ENCODE results near the gene LRRFIP2.
"Not testable (repeated sequence)": the region's sequence is repeated elsewhere in the genome, so short reads cannot be mapped to it uniquely, and the experiment has no call there.

Gene LRRFIP2

GRCh38 chr3:37183976-37184375 is 9.6 kb upstream of the LRRFIP2 start:
- no peak for DNase-seq

- no peak for DNase-seq
These were observed 9.0 kb upstream of the LRRFIP2 start for GRCh38 chr3:37183375-37183831.

DNA sequence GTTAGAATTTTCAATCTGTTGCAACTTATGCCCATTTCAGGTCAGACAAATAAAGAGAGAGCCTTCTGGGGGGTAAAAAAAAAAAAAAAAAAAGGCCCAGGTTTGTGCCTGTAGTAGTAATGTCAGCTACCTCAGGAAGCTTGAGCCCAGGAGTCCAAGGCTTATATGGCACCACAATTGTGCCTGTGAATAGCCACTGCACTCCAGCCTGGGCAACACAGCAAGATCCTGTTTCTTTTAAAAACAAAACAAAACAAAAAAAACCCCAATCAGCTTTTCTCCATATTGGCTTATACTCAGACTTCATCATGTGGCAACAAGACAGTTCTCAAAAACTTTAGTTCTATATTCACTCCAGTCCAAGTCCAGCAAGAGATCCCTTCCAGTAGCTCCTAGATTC is 8.4 kb upstream of the LRRFIP2 start:
- DNase-seq: no peak

DNA sequence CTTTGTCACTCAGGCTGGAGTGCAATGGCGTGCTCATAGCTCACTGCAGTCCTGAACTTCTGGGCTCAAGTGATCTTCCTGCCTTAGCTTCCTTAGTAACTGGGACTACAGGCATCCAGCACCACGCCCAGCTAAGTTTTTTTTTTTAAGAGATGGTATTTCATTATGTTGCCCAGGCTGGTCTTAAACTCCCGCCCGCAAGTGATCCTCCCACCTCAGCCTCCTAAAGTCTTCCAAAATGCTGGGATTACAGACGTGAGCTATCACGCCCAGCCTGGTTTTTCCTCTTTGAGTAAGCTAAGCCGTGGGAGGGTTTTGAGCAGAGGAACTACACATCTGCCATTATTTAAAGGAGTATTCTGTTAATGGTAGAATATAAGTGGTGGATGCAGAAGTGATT is 7.4 kb upstream of the LRRFIP2 start:
- no peak for DNase-seq

GRCh38 chr3:37179144-37179967 is 5.0 kb upstream of the LRRFIP2 start:
- no peak for DNase-seq

- DNase-seq: no peak
These were observed 576 bp downstream of the LRRFIP2 start for GRCh38 chr3:37173806-37174205.

GRCh38 chr3:37171144-37171543 is 3.2 kb downstream of the LRRFIP2 start:
- DNase-seq: peak; percentile 74

DNA sequence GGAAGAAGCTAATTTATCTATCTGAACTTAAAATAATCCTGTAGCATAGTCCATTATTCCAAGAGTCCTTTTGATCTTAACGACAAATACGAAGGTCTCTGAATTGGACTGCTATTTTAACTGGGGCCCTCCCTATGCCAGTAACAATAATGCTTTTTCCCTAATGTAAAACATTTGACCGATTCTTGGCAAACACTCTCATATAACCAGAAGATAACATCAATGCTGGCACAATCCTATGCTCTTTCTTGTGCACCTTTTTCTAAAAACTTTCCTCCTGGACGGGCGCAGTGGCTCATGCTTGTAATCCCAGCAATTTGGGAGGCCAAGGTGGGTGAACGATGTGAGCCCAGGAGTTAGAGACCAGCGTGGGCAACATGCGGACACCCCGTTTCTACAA is 3.9 kb downstream of the LRRFIP2 start:
- DNase-seq: no peak

GRCh38 chr3:37170060-37170459 is 4.3 kb downstream of the LRRFIP2 start:
- DNase-seq: no peak

GRCh38 chr3:37168896-37169295 is 5.5 kb downstream of the LRRFIP2 start:
- no peak for DNase-seq

DNA sequence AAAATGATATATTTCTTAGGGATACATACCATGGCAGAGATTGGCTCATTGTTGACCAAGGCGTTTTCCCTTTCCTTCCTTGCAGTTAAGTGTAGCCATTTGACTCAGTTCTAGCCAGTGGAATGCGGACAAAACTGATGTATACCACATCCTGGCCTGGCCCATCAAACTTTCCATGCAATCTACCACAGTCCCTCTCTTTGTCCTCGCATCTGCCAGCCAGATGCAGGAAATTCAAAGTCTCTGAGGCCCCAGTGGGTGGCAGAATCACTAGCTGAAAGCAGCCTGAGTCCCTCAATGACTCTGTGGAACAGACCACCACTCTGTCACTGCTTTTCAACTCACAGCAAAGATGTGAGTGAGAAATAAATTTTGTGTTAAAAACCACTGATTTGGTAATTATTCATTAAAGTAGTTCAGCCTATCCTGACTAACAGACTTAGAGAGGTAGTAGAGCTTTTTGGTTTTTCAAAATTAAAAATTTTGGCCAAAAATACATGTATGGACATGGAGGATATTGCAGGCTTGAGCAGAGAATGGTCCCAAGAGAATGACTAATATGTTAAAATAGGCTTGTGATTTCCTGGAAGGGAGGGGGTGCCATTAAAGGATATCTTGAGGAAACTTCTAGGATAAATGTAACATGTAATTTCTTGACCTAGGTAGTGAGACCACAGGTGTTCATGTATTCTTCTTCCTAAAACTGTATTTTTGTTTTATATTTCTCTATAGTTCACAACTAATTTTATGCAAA is 10.9 kb downstream of the LRRFIP2 start:
- DNase-seq: no peak

GRCh38 chr3:37162501-37163245 is 11.7 kb downstream of the LRRFIP2 start:
- DNase-seq: no peak

DNA sequence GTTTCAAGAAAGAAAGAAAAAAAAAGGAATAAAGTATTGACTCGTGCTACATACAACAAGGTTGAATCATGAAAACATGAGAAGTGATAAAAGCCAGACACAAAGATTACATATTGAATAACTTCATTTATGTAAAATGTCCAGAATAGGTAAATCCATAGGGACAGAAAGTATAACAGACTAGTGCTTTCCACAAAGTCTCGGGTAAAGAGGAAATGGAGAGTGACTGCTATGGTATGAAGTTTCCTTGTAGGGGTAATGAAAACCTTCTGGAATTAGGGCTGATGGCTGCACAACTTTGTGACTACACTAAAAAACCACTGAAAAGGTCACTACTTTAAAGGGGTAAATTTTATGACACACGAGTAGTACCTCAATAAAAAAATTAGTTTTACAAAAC is 13.0 kb downstream of the LRRFIP2 start:
- no peak for DNase-seq

GRCh38 chr3:37155782-37156181 is 18.6 kb downstream of the LRRFIP2 start:
- DNase-seq: no peak

DNA sequence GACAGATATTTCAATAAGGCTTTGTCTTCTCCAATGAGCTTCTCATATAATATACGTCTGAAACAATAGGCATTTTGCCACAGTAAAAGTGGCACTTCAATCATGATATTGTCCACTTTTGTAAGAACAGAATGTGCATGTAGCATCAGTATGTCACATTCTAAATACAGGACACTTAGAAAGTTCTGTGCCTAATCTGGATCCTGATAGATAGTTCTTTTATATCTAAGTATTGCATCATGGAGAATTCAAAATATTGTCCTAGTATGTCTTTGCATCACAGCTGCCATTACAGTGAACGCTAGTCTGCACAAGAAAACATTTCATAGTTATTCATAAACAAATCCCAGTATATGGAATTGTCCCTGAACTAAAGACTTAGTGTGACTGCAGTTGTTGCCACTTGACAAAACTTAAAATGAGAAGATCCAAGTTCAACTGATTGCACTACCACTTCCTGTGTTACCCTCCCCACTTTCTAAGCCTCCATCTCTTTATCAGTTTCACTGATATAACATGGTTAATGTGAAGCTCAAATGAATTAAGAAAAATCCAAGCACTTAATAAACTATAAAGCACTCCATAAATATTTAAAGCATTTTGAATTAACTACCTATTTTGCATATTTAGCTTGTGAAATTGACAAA is 19.6 kb downstream of the LRRFIP2 start:
- no peak for DNase-seq

DNA sequence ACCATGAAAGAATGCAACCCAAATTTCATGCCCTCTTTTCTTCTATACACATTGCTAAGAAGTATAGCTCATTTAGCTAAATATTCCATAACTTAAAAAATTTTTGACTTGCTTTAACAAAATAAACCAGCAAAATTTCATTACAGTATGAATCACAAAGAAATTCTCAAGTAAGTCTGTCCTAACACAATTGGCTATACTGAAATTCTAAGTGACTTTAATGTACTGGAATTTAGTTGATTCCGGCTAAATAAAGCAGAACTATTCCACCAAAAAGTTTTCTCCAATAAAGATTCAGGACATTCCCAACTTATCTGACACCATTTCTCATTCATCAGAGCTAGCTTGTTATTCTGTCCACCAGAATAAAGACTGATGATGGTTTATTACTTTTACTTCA is 23.8 kb downstream of the LRRFIP2 start:
- no peak for DNase-seq

DNA sequence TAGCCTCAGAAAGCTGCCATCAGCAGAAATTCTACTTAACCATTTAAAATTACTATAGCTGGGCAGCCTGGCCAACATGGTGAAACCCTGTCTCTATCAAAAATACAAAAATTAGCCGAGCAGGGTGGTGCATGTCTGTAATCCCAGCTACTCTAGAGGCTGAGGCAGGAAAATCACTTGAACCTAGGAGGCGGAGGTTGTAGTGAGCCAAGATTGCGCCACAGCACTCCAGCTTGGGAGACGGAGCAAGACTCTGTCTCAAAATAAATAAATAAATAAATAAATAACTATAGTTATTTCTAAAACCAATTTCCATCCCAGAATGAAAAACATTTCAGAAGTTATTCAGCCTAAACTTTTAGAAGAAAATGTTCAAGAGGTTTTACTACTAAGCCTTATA is 25.1 kb downstream of the LRRFIP2 start:
- DNase-seq: no peak

DNA sequence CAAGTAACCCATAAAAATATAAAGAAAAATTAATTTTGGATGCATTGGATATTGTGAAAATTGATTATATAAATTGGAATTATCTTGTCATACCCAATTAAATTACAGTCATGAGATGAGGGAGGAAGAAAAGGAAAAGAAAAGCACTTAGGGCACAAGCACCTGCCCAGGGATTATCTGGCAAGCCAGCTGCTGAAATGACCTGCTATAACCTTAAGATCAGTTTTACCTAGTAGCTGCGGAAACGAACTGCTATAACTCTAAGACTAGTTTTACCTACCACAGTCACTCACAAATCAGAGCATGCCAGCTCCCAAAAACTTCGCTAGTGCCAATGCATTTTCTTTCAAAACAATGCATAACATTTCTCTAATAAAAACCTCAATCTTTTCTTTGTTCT is 26.2 kb downstream of the LRRFIP2 start:
- DNase-seq: no peak

DNA sequence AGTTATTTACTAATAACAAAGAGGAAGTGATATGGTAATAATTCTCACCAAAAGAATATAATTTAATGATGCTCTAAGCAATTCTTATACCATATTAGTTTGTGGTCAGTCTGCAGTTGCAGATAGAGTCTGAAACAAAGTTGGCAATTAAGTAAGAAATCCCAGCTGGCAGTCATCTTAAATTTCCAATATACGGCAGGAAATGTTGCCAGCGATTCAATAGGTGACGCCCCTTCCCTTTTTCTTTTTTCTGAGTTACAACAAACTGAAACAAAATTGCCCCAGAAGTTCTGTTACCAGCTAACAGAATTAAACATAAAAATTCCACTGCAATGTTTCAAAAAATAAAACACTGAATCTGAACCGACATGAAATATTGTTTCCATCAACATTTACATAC is 26.7 kb downstream of the LRRFIP2 start:
- no peak for DNase-seq

GRCh38 chr3:37146927-37147326 is 27.5 kb downstream of the LRRFIP2 start:
- not testable (repeated sequence) for DNase-seq

DNA sequence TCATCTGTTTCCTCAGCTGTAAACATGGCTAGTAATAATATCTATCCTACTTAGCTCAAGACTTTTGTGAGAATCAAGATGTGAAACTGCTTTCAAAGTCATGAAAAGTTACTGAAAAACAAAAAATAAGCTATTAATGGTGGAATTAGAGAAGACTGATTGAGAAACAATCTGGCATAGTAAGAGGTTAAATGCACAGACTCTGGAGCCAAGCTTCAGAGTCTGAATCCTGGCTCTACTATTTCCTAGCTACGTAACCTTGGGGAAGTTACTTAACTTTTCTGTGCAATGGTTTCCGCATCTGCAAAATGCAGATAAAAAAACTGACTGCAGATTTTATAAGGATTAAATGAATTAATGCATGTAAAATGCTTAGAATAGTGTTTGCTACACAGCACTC is 28.8 kb downstream of the LRRFIP2 start:
- no peak for DNase-seq

DNA sequence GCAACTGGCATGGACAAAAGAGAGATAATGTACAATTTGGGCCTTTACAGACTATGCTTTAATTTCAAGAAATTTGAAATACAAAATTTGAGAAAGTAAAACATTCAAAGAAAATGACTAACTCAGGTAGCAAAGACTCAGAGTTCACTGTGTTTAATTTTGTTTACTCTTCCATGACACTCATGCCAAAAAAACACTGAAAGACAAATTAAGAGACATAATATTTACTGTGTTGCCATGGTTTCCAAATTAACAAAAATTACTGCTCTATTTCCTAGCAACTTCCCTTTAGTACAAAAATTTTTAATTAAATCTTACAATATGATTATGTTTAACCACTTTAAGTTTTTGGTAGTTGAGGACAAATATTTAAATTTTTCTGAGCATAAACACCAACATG is 29.6 kb downstream of the LRRFIP2 start:
- DNase-seq: no peak

DNA sequence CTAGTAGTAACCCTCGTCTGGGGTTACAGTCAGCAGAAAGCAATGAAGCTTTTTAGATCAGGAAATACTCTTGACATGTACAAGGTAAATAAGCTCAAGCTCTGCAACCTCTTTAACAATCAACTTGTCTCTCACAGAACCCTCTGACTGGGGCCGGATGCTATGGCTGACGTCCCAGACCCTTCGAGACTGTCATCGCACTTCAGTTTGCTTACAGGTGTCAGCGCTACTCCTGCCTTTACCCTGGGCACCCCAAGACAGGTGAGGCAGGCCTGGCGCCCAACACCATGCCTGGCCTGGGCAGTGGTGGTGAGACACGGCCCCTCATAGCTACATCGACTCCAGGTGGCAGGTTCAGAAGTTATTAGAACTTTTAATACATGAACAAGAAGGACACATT is 30.6 kb downstream of the LRRFIP2 start:
- no peak for DNase-seq

Data from femur (tissue), 1 donor.